ENCODE results near the gene NOC4L.
"Not testable (repeated sequence)": the region's sequence is repeated elsewhere in the genome, so short reads cannot be mapped to it uniquely, and the experiment has no call there.

NOC4L gene

GRCh38 chr12:132144810-132145168 lies 532 bp downstream of the NOC4L start:
- DNase-seq: no peak

- no peak for DNase-seq
Measured at GRCh38 chr12:132145334-132145733, 1.1 kb downstream of the NOC4L start.

- no peak for DNase-seq
Measured at GRCh38 chr12:132146098-132146497, 1.8 kb downstream of the NOC4L start.

GRCh38 chr12:132146772-132147422 lies 2.6 kb downstream of the NOC4L start:
- no peak for DNase-seq

GRCh38 chr12:132147423-132148367 lies 3.4 kb downstream of the NOC4L start:
- no peak for DNase-seq

GRCh38 chr12:132148368-132149045 lies 4.2 kb downstream of the NOC4L start:
- DNase-seq: no peak

GRCh38 chr12:132149526-132149925 lies 5.3 kb downstream of the NOC4L start:
- not testable (repeated sequence) for DNase-seq

- DNase-seq: no peak
Measured at GRCh38 chr12:132150780-132151144, 6.5 kb downstream of the NOC4L start.

GRCh38 chr12:132151145-132151765 lies 7.0 kb downstream of the NOC4L start:
- no peak for DNase-seq

GRCh38 chr12:132151766-132152410 lies 7.6 kb downstream of the NOC4L start:
- no peak for DNase-seq

GRCh38 chr12:132152411-132152821 lies 8.2 kb downstream of the NOC4L start:
- DNase-seq: no peak

- DNase-seq: no peak
Measured at GRCh38 chr12:132152953-132153352, 8.7 kb downstream of the NOC4L start.

GRCh38 chr12:132153501-132154340 lies 9.5 kb downstream of the NOC4L start:
- DNase-seq: peak; percentile 76

- DNase-seq: no peak
Measured at GRCh38 chr12:132154341-132154761, 10.1 kb downstream of the NOC4L start.

GRCh38 chr12:132154941-132155770 lies 10.9 kb downstream of the NOC4L start:
- no peak for DNase-seq

GRCh38 chr12:132155771-132156572 lies 11.7 kb downstream of the NOC4L start:
- DNase-seq: no peak

- no peak for DNase-seq
Measured at GRCh38 chr12:132156573-132157325, 12.5 kb downstream of the NOC4L start.

GRCh38 chr12:132157733-132158409 lies 13.6 kb downstream of the NOC4L start:
- no peak for DNase-seq

All from CD4-positive, alpha-beta T cell treated with Interleukin-10 for 1 hour (primary cell).